Testis (tissue), 2 donors: Measurements from ENCODE around the gene TAF3.

ENCODE experiments used
- CTCF ChIP-seq, 3 experiments: fragments of 450-650 bp in 2 of 3; fragments of 200-600 bp in 1 of 3; sonication (generic) in 1 of 3; IDR thresholded peaks; one replicate each; pipeline ENCODE4 v1.5.1; 2016 to 2019; ENCODE audit warnings: antibody characterized with exemption in 3 of 3, mild to moderate bottlenecking in 2 of 3, moderate library complexity in 1 of 3
- POLR2A ChIP-seq: fragments of 450-650 bp; IDR thresholded peaks from one replicate; pipeline ENCODE4 v1.6.1; 2017; ENCODE audit warnings: antibody characterized with exemption, mild to moderate bottlenecking, moderate library complexity

DNA sequence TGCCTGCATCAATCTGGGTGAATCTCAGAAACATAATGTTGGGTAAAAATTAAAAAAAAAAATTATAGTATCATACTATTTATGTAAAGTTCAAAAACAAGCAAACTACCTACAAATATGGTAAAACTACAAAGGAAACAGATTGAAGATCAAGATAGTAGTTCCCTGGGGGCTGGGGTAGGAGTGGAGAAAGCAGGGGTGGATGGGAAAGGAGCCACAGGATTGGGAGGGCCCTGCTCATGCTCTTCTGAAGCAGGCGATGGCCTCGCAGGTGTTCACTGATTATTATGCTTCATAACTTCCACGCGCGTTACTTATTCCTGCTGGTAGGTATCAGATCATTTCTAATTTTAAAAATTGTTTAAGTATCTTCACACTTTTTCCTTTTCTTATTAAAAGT lies 140.1 kb downstream of the TAF3 start:
- TF ChIP-seq CTCF (IDR thresholded peaks at IDR 0.05) (no peak), POLR2A (no peak)
